ENCODE data around the gene MT1F.
"Not testable (repeated sequence)": the region's sequence is repeated elsewhere in the genome, so short reads cannot be mapped to it uniquely, and the experiment has no call there.

MT1F gene

DNA sequence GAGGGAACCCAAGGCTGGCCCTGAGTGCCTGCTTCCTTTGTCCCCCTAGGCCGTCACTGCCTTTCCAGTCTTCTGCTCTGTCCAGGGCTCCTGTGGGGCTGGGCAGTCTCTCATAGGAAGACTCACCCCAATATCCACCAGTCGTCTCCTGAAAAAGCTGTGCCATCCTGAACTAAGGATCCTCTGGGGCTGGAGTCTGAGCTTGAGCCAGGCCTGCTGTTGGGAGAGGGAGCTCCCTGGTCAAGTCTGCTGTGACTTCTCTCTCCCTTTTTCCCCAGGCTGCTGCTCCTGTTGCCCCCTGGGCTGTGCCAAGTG is 12.8 kb downstream of the MT1F start:
- DNase-seq (ENCODE audit: low read depth in 4 of 4, low spot score in 1 of 4), result no peak

DNA sequence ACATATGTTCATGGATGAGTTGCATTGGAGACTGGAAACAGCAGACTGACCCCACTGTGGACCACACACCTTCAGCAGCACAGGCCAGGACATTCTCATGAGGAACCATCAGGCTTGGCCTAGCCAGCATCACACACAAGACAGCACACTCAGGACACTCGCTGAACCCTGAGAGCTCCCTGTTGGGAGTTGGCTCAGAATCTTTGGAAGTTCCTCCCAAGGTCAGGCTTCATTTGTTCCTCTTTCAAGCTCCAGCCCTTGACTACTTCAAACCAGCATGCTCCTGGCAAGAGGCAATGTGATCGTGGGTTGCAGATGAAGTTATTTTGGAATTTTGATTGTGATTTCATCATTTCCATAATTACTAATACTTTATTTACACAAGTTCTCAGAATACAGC is 13.9 kb downstream of the MT1F start:
- not testable (repeated sequence) for DNase-seq (ENCODE audit: low read depth in 4 of 4, low spot score in 1 of 4)

DNA sequence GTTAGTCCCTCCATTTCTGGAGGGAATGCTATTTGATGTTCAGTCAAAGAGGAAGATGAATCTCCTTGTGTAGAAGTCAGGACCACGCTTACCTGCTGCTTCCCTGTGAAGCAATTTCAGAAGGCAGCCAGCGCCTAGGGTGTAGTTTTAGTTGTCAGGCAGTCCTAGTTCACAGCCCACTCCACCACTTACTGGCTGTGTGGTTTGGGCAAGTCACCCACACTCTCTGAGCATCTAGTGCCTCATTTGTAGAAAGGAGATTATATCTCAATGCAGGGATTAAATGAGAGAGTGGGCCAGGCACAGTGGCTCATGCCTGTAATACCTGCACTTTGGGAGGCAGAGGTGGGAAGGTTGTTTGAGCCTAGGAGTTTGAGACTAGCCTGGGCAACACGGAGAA is 14.4 kb downstream of the MT1F start:
- not testable (repeated sequence) for DNase-seq (ENCODE audit: low read depth in 4 of 4, low spot score in 1 of 4)

DNA sequence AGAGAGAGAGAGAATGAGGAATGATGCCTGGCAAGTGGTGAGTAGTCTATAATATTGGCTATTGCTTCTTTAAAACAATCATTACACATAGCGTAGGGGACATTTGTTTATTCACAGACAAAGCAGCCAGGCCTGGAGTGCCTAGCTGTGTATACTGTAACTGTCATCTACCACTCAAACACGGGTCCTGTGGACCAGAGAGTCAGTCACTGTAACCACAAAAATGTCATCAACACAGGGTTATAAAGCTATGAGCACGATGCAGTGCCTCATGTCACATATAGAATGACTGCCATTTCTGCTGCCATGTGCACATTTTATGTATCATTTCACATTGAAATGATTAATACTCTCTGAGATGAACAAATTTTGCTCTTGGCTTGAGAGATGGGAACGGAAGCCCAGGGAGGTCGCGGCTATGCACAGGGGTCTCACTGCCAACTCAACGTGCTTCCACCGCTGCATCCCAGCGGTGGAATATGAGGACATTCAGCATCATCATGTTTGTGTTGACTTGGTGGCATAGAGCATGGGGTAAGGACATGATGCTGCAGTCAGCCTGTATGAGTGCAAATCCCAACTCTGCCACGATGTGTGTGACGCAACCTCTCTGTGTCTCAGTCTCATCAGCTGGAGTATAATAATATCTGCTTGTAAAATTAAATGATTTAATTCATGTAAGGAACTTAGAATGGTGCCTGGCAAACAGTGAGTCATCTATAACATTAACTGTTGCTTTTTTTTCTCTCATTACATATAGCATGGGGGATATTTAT is 15.2 kb downstream of the MT1F start:
- no peak for DNase-seq (ENCODE audit: low read depth in 4 of 4, low spot score in 1 of 4)

DNA sequence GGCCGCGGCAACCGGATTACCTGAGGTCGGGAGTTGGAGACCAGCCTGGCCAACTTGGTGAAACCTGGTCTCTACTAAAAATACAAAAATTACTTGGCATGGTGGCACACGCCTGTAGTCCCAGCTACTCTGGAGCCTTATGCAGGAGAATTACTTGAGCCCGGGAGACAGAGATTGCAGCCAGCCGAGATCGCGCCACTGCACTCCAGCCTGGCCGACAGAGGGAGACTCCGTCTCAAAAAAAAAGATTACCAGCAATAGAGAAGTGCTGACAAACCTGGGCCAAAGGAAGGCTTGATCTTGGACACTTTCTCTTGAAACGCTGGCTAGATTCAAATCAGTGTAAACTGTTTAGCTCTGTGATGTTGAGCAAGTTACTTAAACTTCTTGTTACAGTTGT is 16.2 kb downstream of the MT1F start:
- DNase-seq (ENCODE audit: low read depth in 4 of 4, low spot score in 1 of 4), result no peak

DNA sequence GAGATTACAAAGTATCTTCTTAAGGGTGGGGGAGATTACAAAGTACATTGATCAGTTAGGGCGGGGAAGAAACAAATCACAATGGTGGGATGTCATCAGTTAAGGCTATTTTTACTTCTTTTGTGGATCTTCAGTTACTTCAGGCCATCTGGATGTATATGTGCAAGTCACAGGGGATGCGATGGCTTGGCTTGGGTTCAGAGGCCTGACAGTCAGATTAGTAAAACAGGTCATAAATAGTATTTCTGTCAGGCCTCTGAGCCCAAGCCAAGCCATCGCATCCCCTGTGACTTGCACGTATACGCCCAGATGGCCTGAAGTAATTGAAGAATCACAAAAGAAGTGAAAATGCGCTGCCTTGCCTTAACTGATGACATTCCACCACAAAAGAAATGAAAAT is 16.8 kb downstream of the MT1F start:
- not testable (repeated sequence) for DNase-seq (ENCODE audit: low read depth in 4 of 4, low spot score in 1 of 4)

DNA sequence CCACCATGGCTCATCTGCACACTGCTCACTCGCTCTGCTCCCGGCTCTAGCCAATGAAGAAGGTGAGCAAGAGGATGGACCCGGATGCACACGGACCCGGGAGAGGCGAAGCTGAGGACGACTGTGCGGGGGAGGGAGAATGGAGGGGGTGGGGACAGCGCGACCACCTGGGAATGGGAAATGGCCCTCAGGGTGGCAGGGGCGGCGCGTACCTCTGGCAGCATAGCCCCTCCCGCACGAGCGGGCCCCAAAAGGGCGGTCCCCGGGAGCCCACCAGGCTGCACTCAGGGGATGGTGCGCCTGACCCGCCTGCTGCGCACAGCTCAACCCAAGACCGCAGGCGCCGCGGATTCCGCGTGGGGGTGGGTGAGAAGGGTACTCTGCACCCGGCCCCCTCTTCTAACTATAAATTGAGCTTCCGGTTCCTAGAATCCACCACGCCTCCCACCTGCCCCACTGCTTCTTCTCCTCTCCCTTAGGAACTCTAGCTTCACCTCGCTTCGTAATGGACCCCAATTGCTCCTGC is 18.0 kb downstream of the MT1F start:
- DNase-seq (ENCODE audit: low read depth in 4 of 4, low spot score in 1 of 4), result no peak

DNA sequence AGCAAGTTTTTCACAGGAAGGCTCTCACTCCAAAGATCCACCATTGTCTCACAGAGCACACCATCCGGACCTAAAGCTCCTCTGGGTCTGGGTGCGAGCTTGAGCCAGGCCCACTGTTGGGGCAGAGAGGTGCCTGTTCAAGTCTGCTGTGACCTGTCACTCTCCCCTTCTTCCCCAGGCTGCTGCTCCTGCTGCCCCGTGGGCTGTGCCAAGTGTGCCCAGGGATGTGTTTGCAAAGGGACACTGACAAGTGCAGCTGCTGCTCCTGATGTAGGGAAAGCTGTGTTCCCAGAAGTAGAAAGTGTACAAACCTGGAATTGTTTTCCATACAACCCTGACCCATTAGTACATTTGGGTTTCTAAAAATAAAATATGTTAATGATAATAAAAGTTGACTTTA is 19.7 kb downstream of the MT1F start:
- no peak for DNase-seq (ENCODE audit: low read depth in 4 of 4, low spot score in 1 of 4)

DNA sequence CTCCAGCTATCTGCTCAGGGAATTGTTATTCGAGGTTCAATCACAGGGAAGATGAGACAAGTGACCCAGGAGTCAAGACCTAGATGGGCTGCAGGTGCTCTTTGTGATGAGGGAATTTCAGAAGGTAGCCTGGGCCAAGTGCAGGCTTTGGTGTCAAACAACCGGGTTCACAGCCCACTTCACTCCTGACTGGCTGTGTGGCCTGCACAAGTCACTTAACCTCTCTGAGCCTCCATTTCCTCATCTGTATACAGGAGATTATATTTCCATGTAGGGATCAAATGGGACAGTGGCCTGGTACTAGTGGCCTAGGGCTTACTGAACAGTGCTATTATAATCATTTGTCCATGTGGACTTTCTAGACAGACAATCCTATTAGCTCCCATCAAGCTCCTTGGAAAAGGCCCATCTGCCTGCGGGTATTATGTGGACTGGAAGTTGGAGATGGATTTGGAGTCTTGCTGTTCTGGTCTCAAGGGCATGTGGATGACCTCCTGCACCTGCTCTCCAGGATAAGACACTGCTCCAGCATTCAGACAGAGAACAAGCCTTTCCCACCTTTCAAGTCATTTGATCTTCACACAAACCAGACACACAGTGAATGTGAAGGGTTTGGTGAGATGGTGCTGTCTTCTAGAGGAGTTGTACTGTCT is 21.4 kb downstream of the MT1F start:
- DNase-seq (ENCODE audit: low read depth in 4 of 4, low spot score in 1 of 4), result no peak

DNA sequence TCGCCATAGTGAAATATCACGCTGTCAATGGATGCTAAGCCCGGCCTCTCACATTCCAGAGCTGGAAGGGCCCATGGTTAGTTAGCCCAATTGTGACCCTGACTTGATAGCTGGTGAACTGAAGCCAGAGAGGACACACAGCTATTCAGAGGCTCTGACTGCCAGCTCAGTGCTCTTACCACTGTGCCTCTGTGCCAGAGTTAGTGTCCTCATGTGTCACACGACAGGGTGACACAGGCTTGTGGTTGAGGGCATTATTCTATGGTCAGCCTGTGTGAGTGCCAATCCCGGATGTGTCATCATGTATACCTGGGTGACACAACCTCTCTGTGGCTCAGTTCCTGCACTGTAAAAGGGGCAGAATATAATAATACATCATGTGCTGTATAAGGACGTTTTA is 22.1 kb downstream of the MT1F start:
- no peak for DNase-seq (ENCODE audit: low read depth in 4 of 4, low spot score in 1 of 4)

DNA sequence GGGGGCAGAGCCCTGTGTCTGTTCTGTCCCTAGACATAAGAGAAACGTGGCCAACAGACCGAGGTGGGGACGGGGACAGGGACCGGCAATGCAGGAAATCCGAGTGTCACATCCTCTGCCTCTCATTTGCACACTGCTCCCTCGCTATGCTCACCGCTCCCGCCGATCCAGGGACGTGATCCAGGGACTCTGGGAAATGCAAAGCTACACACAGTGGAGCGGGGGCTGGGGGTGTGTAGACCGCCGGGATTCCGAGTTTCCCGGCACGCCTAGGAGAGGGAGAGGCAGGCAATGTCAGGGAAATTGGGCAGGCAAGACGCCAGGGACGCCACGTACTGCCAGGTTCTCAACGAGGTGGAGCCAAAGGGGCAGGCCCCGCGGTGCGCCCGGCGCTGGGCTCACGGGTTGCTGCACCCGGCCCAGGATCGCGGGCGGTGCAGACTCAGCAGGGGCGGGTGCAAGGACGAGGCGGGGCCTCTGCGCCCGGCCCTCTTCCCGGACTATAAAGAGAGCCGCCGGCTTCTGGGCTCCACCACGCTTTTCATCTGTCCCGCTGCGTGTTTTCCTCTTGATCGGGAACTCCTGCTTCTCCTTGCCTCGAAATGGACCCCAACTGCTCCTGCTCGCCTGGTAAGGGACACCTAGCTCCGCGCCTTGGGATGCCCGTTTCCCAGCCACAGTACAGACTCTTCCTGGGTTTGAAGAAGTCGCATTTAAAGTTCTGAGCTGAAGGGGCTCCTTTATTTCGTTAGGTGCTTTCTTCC is 24.4 kb downstream of the MT1F start, which contains the start of gene MT1X:
Gene MT1X, plus strand, starts transcription at position 532 of the 764 bp plus-strand sequence. Its CDS starts 71 bp downstream, at position 603.
- peak; percentile 77 to 89 (median 84) for DNase-seq (ENCODE audit: low read depth in 4 of 4, low spot score in 1 of 4)

DNA sequence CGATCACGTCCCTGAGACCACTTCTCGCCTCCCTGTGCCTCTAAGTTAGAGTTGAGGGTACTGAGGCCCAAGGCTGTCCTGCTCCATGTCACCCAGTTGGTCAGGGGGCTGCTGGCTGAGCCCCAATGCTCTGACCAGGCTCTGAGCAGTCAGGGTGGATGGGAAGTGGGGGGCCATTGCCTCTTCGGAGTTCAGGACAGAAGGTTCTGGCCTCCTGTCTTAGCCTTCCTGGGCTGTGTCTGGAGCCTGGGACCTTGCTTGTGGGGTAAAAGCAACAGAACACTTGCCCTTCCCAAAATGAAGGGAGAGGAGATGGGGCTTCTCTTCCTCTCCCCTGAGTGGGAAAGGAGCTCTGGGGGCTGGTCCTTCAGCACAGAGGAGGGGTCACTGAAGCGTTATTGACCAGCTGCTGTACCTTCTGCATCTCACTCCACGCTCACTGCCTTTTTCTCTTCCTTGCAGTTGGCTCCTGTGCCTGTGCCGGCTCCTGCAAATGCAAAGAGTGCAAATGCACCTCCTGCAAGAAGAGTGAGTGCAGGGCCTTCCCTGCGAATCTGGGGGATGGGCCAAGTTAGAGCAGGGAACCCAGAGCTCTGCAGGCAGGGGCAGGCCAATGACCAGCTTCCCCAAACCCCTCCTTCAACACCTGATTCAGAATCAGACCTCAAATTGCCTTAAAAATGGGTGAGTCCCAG is 25.1 kb downstream of the MT1F start:
- DNase-seq (ENCODE audit: low read depth in 4 of 4, low spot score in 1 of 4), result no peak

DNA sequence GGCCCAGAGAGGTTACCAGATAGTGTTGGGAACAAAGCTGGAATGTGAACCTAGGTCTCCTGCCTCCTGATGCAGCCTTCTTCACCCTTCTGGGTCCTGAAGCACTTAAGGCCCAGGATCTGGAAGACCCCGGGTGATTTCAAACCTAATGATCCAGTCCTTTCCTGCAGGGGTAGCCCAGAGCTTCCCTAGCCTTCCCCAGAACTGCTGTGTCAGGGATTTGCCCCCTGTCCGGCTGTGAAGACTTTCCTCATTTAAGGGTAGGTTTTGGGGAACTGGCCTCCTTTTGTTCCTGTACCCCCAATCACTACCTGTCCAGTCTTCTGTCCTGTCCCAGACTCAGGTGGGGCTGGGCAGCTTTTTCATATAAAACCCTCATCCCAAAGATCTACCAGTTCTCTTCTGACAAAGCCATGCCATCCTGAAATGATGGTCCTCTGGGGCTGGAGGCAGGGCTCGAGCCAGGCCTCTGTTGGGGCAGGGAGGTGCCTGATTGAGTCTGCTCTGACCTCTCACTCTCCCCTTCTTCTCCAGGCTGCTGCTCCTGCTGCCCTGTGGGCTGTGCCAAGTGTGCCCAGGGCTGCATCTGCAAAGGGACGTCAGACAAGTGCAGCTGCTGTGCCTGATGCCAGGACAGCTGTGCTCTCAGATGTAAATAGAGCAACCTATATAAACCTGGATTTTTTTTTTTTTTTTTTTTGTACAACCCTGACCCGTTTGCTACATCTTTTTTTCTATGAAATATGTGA is 25.8 kb downstream of the MT1F start:
- DNase-seq (ENCODE audit: low read depth in 4 of 4, low spot score in 1 of 4), result no peak

DNA sequence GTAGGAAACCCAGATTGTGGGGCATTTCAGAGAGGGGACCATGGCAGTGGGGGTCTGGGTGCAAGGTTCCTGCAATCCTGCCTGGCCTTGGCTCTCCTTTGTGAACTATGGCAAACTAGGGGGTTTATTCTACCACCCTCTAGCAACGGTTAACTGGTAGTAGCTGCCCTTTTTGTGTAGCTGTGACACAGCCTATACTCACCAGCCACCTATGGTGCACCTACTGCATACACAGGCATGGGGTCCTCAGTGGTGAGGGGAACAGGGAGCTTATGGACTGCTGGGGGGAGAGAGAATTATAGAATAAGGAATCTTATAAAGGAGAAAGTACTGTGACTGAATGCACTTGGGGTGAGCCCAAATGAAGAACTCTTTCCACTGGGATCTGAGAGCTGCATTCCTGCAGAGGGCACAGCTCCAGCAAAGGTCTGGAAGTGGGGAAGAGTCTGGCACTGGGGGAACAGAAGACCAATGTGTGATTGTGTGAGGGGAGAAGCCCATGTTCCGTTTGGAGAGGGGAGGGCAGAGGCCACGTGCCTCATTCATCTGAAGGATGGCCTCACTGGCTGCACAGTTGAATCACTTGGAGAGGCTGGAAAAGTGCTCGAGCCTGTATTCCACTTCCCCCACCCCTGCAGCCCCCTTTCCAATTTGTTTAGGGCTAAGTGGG is 26.6 kb downstream of the MT1F start:
- DNase-seq (ENCODE audit: low read depth in 4 of 4, low spot score in 1 of 4), result no peak

DNA sequence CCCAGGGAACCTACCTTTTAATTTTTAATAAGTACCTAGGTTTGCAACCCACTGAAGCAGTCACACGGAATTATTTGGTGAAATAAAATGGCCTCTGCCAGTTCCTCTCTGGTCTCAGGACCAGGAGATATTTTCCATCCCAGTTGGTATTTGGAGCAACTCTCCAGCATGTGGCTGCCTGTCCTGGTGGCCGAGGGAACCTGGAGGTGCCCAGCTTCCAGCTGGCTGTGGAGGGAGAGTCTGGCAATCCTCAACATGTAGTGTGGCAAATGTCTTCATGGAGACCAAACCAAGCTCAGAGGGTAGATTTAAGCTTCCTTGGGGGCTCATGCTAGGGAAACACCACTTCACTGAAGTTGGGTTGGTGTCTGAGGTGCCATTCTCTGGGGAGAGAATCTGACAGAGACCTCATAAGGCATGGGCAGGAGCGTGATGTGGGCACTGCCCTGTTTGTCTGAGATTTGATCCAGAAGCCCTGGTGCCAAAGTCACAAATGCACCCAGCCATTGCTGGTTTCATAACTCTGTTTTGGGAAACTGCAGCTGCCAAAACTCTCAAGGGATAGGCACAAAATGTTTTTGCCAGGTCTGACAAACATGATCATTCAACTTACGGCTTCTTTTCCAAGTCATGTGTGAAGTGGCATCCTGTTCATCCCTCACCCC is 27.3 kb downstream of the MT1F start:
- no peak for DNase-seq (ENCODE audit: low read depth in 4 of 4, low spot score in 1 of 4)

DNA sequence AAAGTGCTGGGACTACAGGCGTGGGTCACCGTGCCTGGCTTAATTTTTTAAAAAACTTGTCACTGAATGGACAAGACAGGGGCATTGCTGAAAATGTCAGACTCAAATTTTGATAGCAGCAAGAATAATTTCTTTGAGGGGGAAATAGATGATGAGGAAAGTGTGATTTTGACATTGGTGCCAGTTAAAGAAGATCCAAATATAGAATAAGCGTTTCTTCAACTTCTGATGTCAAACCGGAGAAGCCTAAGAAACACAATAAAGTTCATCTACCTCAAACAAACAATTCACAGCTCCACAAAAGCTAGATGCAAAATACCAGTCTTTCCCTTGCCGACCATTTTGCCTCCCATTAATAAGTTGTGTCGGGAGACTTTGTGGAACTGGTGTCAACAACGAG is 29.0 kb downstream of the MT1F start:
- no peak for DNase-seq (ENCODE audit: low read depth in 4 of 4, low spot score in 1 of 4)

DNA sequence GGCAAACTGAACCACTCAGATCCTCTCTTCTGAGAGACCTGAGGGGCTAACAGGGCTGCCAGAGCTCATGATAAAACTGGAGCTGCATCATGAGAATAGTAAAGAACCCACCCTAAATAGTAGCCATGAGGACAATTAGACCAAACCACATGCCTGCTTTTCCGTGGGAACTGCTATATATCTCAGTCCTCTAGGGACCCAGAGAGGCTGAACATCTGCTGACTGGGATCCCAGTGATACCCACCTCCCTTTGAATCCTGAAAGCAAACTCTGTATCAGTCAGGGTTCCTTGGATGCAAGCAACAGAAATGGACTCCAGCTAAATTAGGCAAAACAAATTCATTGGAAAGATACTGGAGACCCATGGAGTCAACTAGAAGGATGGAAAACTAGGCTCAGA is 31.0 kb downstream of the MT1F start:
- no peak for DNase-seq (ENCODE audit: low read depth in 4 of 4, low spot score in 1 of 4)

DNA sequence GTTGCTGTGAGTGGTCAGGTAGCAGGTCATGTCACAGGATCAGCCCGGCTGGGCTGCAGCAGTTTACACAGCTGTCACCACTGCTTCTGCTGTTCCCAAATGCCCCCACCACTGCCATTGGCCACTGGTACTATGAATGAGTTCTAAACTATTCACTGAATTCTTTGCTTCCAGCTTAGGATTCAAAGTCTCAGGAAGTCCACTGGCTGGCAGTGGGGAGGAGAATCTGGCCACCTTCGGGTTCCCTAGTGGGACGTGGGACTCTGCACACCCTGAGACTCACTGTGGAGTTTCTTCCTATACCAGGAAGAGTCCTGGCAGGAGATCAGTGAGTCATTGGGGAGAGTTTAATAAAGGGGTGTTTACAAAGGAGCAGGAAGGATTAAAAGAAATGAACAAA is 31.4 kb downstream of the MT1F start:
- DNase-seq (ENCODE audit: low read depth in 4 of 4, low spot score in 1 of 4), result no peak

DNA sequence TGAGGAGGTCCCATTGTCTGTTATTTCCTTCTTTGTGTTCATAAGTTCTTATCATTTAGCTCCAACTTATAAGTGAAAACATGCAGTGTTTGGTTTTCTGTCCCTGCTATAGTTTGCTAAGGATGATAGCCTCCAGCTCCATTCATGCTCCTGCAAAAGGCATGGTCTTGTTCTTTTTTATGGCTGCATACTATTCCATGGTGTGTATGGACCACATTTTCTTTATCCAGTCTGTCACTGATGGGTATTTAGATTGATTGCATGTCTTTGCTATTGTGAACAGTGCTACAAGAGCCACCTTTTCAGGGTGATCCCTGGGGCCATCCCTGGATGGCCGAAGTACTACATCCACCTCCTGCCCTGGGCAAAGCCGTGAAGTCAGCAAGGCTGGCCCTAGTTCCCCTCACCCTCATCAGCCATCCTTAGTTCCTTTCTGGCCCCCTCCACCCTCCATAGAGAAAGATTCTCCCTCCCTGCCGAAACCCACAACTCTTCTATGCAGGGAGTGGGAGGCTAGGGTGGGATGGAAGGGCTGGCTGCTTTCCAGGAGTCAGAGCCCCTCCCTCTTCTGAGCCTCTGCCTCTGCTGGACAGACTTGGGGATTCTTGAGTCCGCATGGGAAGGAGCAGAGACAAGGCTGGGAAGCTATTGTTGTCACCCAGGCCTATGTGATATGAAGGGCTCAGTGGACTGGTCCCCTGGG is 32.8 kb downstream of the MT1F start:
- no peak for DNase-seq (ENCODE audit: low read depth in 4 of 4, low spot score in 1 of 4)

Data from stimulated activated CD4-positive, alpha-beta T cell treated with anti-CD3 and anti-CD28 coated beads, Interleukin-1b, Interleukin-23, amount 100 ng/mL, for 24 hours (primary cell).